ENCODE results near the gene DAB2IP.
A peak's percentile ranks its signal among the peaks of the same experiment; 100 is the strongest.

The DAB2IP gene

GRCh38 chr9:121816845-121817450 lies 165.5 kb downstream of the DAB2IP start:
- no peak overlapping the region for H3K27ac Mint-ChIP-seq
- no peak overlapping the region for H3K4me3 Mint-ChIP-seq
- peaks cover 35% of the 10 kb centered on the region for H3K27me3 Mint-ChIP-seq (ENCODE audit: low read depth)
- H3K36me3 Mint-ChIP-seq (ENCODE audit: low read depth), result no peaks in the 10 kb centered on the region
- peaks cover 38% of the 10 kb centered on the region for H3K4me1 Mint-ChIP-seq
- no peak for TF ChIP-seq CTCF (IDR thresholded peaks at IDR 0.05; ENCODE audit: unreplicated experiment in 3 of 3)
- H3K9me3 Mint-ChIP-seq, result no peaks in the 10 kb centered on the region

GRCh38 chr9:121817476-121817875 lies 166.0 kb downstream of the DAB2IP start:
- no peak overlapping the region for H3K27ac Mint-ChIP-seq
- H3K4me3 Mint-ChIP-seq, result no peak overlapping the region
- H3K9me3 Mint-ChIP-seq, result no peaks in the 10 kb centered on the region
- no peak for TF ChIP-seq CTCF (IDR thresholded peaks at IDR 0.05; ENCODE audit: unreplicated experiment in 3 of 3)
- no peaks in the 10 kb centered on the region for H3K36me3 Mint-ChIP-seq (ENCODE audit: low read depth)
- H3K27me3 Mint-ChIP-seq (ENCODE audit: low read depth), result peaks cover 33% of the 10 kb centered on the region
- H3K4me1 Mint-ChIP-seq, result peaks cover 42% of the 10 kb centered on the region

- no peaks in the 10 kb centered on the region for H3K9me3 Mint-ChIP-seq
- no peak overlapping the region for H3K4me3 Mint-ChIP-seq
- peaks cover 42% of the 10 kb centered on the region for H3K4me1 Mint-ChIP-seq
- H3K27me3 Mint-ChIP-seq (ENCODE audit: low read depth), result peaks cover 33% of the 10 kb centered on the region
- H3K27ac Mint-ChIP-seq, result no peak overlapping the region
- no peak for TF ChIP-seq CTCF (IDR thresholded peaks at IDR 0.05; ENCODE audit: unreplicated experiment in 3 of 3)
- H3K36me3 Mint-ChIP-seq (ENCODE audit: low read depth), result no peaks in the 10 kb centered on the region
Measured at GRCh38 chr9:121818016-121818661, 166.7 kb downstream of the DAB2IP start.

GRCh38 chr9:121818841-121819427 lies 167.5 kb downstream of the DAB2IP start:
- TF ChIP-seq CTCF (IDR thresholded peaks at IDR 0.05; ENCODE audit: unreplicated experiment in 3 of 3), result no peak

GRCh38 chr9:121819428-121820231 lies 168.2 kb downstream of the DAB2IP start:
- no peak for TF ChIP-seq CTCF (IDR thresholded peaks at IDR 0.05; ENCODE audit: unreplicated experiment in 3 of 3)
- Mint-ChIP-seq H3K4me3 (peak overlapping the region; percentile 15 to 43 (median 31)), H3K36me3 (ENCODE audit: low read depth) (no peaks in the 10 kb centered on the region), H3K27ac (peak overlapping the region in 1 of 3 experiments; percentile 15), H3K27me3 (ENCODE audit: low read depth) (peaks cover 33% of the 10 kb centered on the region), H3K9me3 (no peaks in the 10 kb centered on the region), H3K4me1 (peaks cover 42% of the 10 kb centered on the region)

More at GRCh38 chr9:121818841-121819427, 167.5 kb downstream of the DAB2IP start:
- Mint-ChIP-seq H3K4me1 (peaks cover 42% of the 10 kb centered on the region), H3K9me3 (no peaks in the 10 kb centered on the region), H3K36me3 (ENCODE audit: low read depth) (no peaks in the 10 kb centered on the region), H3K27ac (no peak overlapping the region), H3K4me3 (no peak overlapping the region), H3K27me3 (ENCODE audit: low read depth) (peaks cover 33% of the 10 kb centered on the region)

Data from nephron (organoid).